ENCODE results near the gene ANKRD35. TPM values are rescaled to one million over a fixed set of nuclear protein-coding genes. Genes with fewer than 3 reads are reported as not detected.

Gene ANKRD35
- total and polyA plus RNA-seq, 2 of the 8 experiments (the other 6 are each of a cell fraction or from before 2014, with no cell fraction given): 1.6 to 3.0 TPM

DNA sequence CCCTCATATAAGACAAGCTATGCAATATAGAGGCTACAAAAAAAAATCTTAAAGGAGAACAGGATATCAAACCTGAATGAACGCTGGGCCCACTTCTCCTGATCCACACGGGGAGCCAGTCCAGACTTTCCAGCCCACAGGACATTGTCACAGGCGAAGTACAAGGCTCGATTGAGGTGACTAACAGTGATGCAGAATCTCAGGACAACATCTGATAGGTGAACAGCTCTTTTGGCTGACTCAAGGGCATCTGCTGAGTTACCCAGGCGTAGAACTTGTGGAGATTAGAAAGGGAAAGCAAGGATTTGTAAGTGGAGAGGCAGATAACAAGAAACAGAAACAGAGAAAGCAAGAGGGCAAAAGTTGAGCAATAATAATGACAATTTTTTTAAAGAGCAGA, 31.1 kb upstream of the ANKRD35 start:
- no peak overlapping the region for H2BK15ac ChIP-seq (ENCODE audit: low read length)
- H3K4me1 ChIP-seq (replicated peaks in 1 of 4; ENCODE audit: control insufficient read depth in 3 of 4, insufficient read depth in 4 of 4, low read length in 3 of 4): peaks cover 0 to 6% (median 2%) of the 10 kb centered on the region in 4 experiments; a peak in 6 of 7 replicates
- H3K27me3 ChIP-seq (replicated peaks in 1 of 4; ENCODE audit: control insufficient read depth in 3 of 4, extremely low read depth in 1 of 4, insufficient read depth in 3 of 4, low read length in 3 of 4): no peaks in the 10 kb centered on the region
- no peak overlapping the region for H2BK120ac ChIP-seq (replicated peaks; ENCODE audit: low read depth, low read length)
- H4K91ac ChIP-seq (replicated peaks; ENCODE audit: insufficient read length, low read length): no peak overlapping the region
- no peak overlapping the region for H2BK20ac ChIP-seq (ENCODE audit: low read length)
- no peak overlapping the region for H3K14ac ChIP-seq (ENCODE audit: insufficient read length)
- DNase-seq (ENCODE audit: low read depth in 1 of 2, low spot score in 2 of 2) (no peak), FAIRE-seq (no peak)
- peaks cover 0 to 2% (median 0%) of the 10 kb centered on the region in 4 experiments; a peak in 2 of 8 replicates for H3K36me3 ChIP-seq (ENCODE audit: control insufficient read depth in 2 of 4, insufficient read depth in 4 of 4, low read length in 3 of 4)
- no peak overlapping the region for H2AFZ ChIP-seq (ENCODE audit: low read length)
- POLR2A ChIA-PET (ENCODE audit: partially characterized antibody): interaction anchor here (1.1 to 1.5 kb wide), 4 partner anchors 10 to 25 kb away, joined by 3 to 4 read pairs (median 3); partner anchors contain the start of gene RBM8A
- WGBS, 2 experiments (ENCODE audit: extremely low coverage in 1 of 2, insufficient coverage in 1 of 2, insufficient read length in 1 of 2, insufficient replicate concordance in 2 of 2, low coverage in 1 of 2, low lambda C conversion rate in 2 of 2, missing lambda C conversion rate in 1 of 2): 86% methylated on average over 5 of the region's 5 CpGs; no CpG with 5 or more reads in 1 of the 2 experiments
- H3K79me1 ChIP-seq (ENCODE audit: low read depth, low read length): no peaks in the 10 kb centered on the region
- no peak overlapping the region for H3K9ac ChIP-seq (replicated peaks in 1 of 4; ENCODE audit: extremely low read depth in 1 of 4, low read depth in 3 of 4, low read length in 3 of 4)
- H4K5ac ChIP-seq (ENCODE audit: insufficient read length, low read depth, low read length): no peak overlapping the region
- no peaks in the 10 kb centered on the region for H3K79me2 ChIP-seq (ENCODE audit: control insufficient read depth in 1 of 2, insufficient read depth in 2 of 2, low read length in 2 of 2)
- H3K18ac ChIP-seq (ENCODE audit: extremely low read depth, low read length): no peak overlapping the region
- peaks cover 16% of the 10 kb centered on the region for H3K23me2 ChIP-seq (ENCODE audit: low read depth, low read length)
- H3K23ac ChIP-seq (ENCODE audit: insufficient read length): no peak overlapping the region
- H3K9me3 ChIP-seq (ENCODE audit: insufficient read depth in 2 of 2, low read depth in 1 of 2, low read length in 1 of 2): no peaks in the 10 kb centered on the region
- H3K4me2 ChIP-seq (ENCODE audit: insufficient read depth in 1 of 2, low read depth in 2 of 2, low read length in 2 of 2): no peak overlapping the region; a peak in 1 of 4 replicates
- no peak overlapping the region for H2AK5ac ChIP-seq (ENCODE audit: low read depth, low read length)
- CTCF ChIA-PET (ENCODE audit: partially characterized antibody): interaction anchor here (0.7 to 15.9 kb wide), 4 partner anchors 9 to 92 kb away, joined by 3 to 146 read pairs (median 4); partner anchors contain the start of gene RBM8A
- no peak overlapping the region for H3K4me3 ChIP-seq (ENCODE audit: extremely low read depth in 1 of 4, insufficient read depth in 2 of 4, low read depth in 3 of 4, low read length in 4 of 4)
- H3K56ac ChIP-seq (replicated peaks; ENCODE audit: insufficient read length, low read depth, low read length): no peak overlapping the region
- no peak overlapping the region for H3K4ac ChIP-seq (replicated peaks; ENCODE audit: insufficient read length, low read depth, low read length)
- H4K8ac ChIP-seq (ENCODE audit: extremely low read depth, insufficient read depth, low read length): no peak overlapping the region
- H2BK12ac ChIP-seq (ENCODE audit: low read depth, low read length): no peak overlapping the region
- H3K27ac ChIP-seq (ENCODE audit: low read depth, low read length): no peak overlapping the region
- TF ChIP-seq TAF1 (IDR thresholded peaks at IDR 0.05; ENCODE audit: low read depth, low read length) (no peak), EZH2 (IDR thresholded peaks at IDR 0.05; ENCODE audit: low read depth, low read length, severe bottlenecking) (no peak), CTBP2 (IDR thresholded peaks at IDR 0.05; ENCODE audit: borderline replicate concordance, insufficient read depth, insufficient read length, low read length) (no peak), CBX8 (IDR thresholded peaks at IDR 0.05; ENCODE audit: borderline replicate concordance, low read depth, low read length) (no peak)
- H2BK5ac ChIP-seq (ENCODE audit: low read depth, low read length): no peak overlapping the region
- H4K20me1 ChIP-seq (replicated peaks in 1 of 2; ENCODE audit: control insufficient read depth in 1 of 2, insufficient read depth in 2 of 2, low read length in 2 of 2): no peaks in the 10 kb centered on the region

Measured in H1 (cell line).